Measurements from ENCODE around the gene ZC3H7B.

The ZC3H7B gene

GRCh38 chr22:41324821-41325528 lies 23.6 kb downstream of the ZC3H7B start:
- H3K4me2 ChIP-seq (ENCODE audit: low read depth, low read length, poor library complexity, severe bottlenecking), result no peak overlapping the region
- peaks cover 4% of the 10 kb centered on the region for H4K20me1 ChIP-seq (ENCODE audit: insufficient read depth, low read length, poor library complexity, severe bottlenecking)
- H3K9me2 ChIP-seq (replicated peaks; ENCODE audit: low read depth, low read length), result no peaks in the 10 kb centered on the region
- H3F3A ChIP-seq (ENCODE audit: low read depth), result no peaks in the 10 kb centered on the region
- H3K9ac ChIP-seq (ENCODE audit: low read depth, low read length, poor library complexity, severe bottlenecking), result no peak overlapping the region
- no peaks in the 10 kb centered on the region for H3K79me2 ChIP-seq (ENCODE audit: insufficient read depth, low read length)
- H2AFZ ChIP-seq (ENCODE audit: low read length), result no peak overlapping the region
- TF ChIP-seq EZH2phosphoT487 (IDR thresholded peaks at IDR 0.05; ENCODE audit: borderline replicate concordance) (no peak), CTCF (conservative IDR thresholded peaks at IDR 0.05; ENCODE audit: low read length) (no peak)
- no peaks in the 10 kb centered on the region for H3K9me3 ChIP-seq (ENCODE audit: insufficient read depth, low read depth, low read length)
- H3K4me1 ChIP-seq (ENCODE audit: insufficient read depth, low read length, poor library complexity, severe bottlenecking), result no peaks in the 10 kb centered on the region
- no peak overlapping the region for H3K4me3 ChIP-seq (ENCODE audit: low read length, poor library complexity, severe bottlenecking)
- H3K36me3 ChIP-seq (ENCODE audit: insufficient read depth, low read length), result peaks cover 63% of the 10 kb centered on the region; the same call in 1 of the 2 replicates
- no peaks in the 10 kb centered on the region for H3K27me3 ChIP-seq (ENCODE audit: insufficient read depth, low read length, poor library complexity, severe bottlenecking)

- H4K20me1 ChIP-seq (ENCODE audit: insufficient read depth, low read length, poor library complexity, severe bottlenecking), result no peaks in the 10 kb centered on the region
Observed at GRCh38 chr22:41327124-41327523, 25.8 kb downstream of the ZC3H7B start.

GRCh38 chr22:41330169-41330568 lies 28.8 kb downstream of the ZC3H7B start:
- H3K4me2 ChIP-seq (ENCODE audit: low read depth, low read length, poor library complexity, severe bottlenecking), result no peak overlapping the region
- no peaks in the 10 kb centered on the region for H3K27me3 ChIP-seq (ENCODE audit: insufficient read depth, low read length, poor library complexity, severe bottlenecking)
- no peaks in the 10 kb centered on the region for H3F3A ChIP-seq (ENCODE audit: low read depth)
- H3K9me3 ChIP-seq (ENCODE audit: insufficient read depth, low read depth, low read length), result no peaks in the 10 kb centered on the region
- H3K9me2 ChIP-seq (replicated peaks; ENCODE audit: low read depth, low read length), result no peaks in the 10 kb centered on the region
- TF ChIP-seq EZH2phosphoT487 (IDR thresholded peaks at IDR 0.05; ENCODE audit: borderline replicate concordance), result no peak
- no peak for TF ChIP-seq CTCF (conservative IDR thresholded peaks at IDR 0.05; ENCODE audit: low read length)
- H3K36me3 ChIP-seq (ENCODE audit: insufficient read depth, low read length), result peaks cover 78% of the 10 kb centered on the region; the same call in 1 of the 2 replicates
- H4K20me1 ChIP-seq (ENCODE audit: insufficient read depth, low read length, poor library complexity, severe bottlenecking), result no peaks in the 10 kb centered on the region
- no peak overlapping the region for H3K9ac ChIP-seq (ENCODE audit: low read depth, low read length, poor library complexity, severe bottlenecking)
- H2AFZ ChIP-seq (ENCODE audit: low read length), result no peak overlapping the region
- no peaks in the 10 kb centered on the region for H3K79me2 ChIP-seq (ENCODE audit: insufficient read depth, low read length)
- H3K4me1 ChIP-seq (ENCODE audit: insufficient read depth, low read length, poor library complexity, severe bottlenecking), result no peaks in the 10 kb centered on the region
- H3K4me3 ChIP-seq (ENCODE audit: low read length, poor library complexity, severe bottlenecking), result no peak overlapping the region

More at GRCh38 chr22:41327124-41327523, 25.8 kb downstream of the ZC3H7B start:
- H3K79me2 ChIP-seq (ENCODE audit: insufficient read depth, low read length), result no peaks in the 10 kb centered on the region
- H3K4me2 ChIP-seq (ENCODE audit: low read depth, low read length, poor library complexity, severe bottlenecking), result no peak overlapping the region
- no peaks in the 10 kb centered on the region for H3K27me3 ChIP-seq (ENCODE audit: insufficient read depth, low read length, poor library complexity, severe bottlenecking)
- no peaks in the 10 kb centered on the region for H3K4me1 ChIP-seq (ENCODE audit: insufficient read depth, low read length, poor library complexity, severe bottlenecking)
- TF ChIP-seq CTCF (conservative IDR thresholded peaks at IDR 0.05; ENCODE audit: low read length) (no peak), EZH2phosphoT487 (IDR thresholded peaks at IDR 0.05; ENCODE audit: borderline replicate concordance) (no peak)
- no peak overlapping the region for H2AFZ ChIP-seq (ENCODE audit: low read length)
- peaks cover 73% of the 10 kb centered on the region; the same call in 1 of the 2 replicates for H3K36me3 ChIP-seq (ENCODE audit: insufficient read depth, low read length)
- no peaks in the 10 kb centered on the region for H3F3A ChIP-seq (ENCODE audit: low read depth)
- H3K9me3 ChIP-seq (ENCODE audit: insufficient read depth, low read depth, low read length), result no peaks in the 10 kb centered on the region
- H3K9ac ChIP-seq (ENCODE audit: low read depth, low read length, poor library complexity, severe bottlenecking), result no peak overlapping the region
- H3K9me2 ChIP-seq (replicated peaks; ENCODE audit: low read depth, low read length), result no peaks in the 10 kb centered on the region
- H3K4me3 ChIP-seq (ENCODE audit: low read length, poor library complexity, severe bottlenecking), result no peak overlapping the region
